Body of pancreas (tissue), 4 donors: ENCODE data around the gene PTPRN2. TPM values are rescaled to one million over a fixed set of nuclear protein-coding genes. Genes with fewer than 3 reads are reported as not detected.

ENCODE experiments used
- ATAC-seq: fragments of 150-250 bp; one replicate; pipeline ENCODE4 v1.9.1; 2016
- DNase-seq, 4 donors: peaks; one replicate each; pipeline ENCODE4 v3.0.0-alpha.2; 2019
- H3K27ac ChIP-seq, 4 donors: fragments of 200-600 bp; sonication (generic); 1 replicate in 3 of 4; 2 replicates in 1 of 4; pipeline versions ENCODE4 v1.5.1 to v1.6.1; 2016 to 2019; ENCODE audit warnings: mild to moderate bottlenecking in 1 of 4, mixed read lengths in 1 of 4, moderate library complexity in 1 of 4
- H3K27me3 ChIP-seq, 2 donors: fragments of 200-600 bp; sonication (generic); one replicate each; pipeline ENCODE4 v1.6.0; 2016; ENCODE audit warnings: mild to moderate bottlenecking in 1 of 2
- H3K36me3 ChIP-seq, 2 donors: fragments of 200-600 bp; sonication (generic); replicated peaks in 1 of 2; 2 replicates each; pipeline ENCODE4 v1.5.1; 2016; ENCODE audit warnings: low read depth in 2 of 2; ENCODE audit not compliant: insufficient read depth in 1 of 2
- H3K4me1 ChIP-seq: fragments of 200-600 bp; sonication (generic); one replicate; pipeline ENCODE4 v1.6.0; 2016
- H3K4me3 ChIP-seq, 2 donors: fragments of 200-600 bp; sonication (generic); 1 replicate in 1 of 2; 2 replicates in 1 of 2; pipeline ENCODE4 v1.5.1; 2016 to 2019
- H3K9me3 ChIP-seq, 3 donors: fragments of 200-600 bp; sonication (generic); 1 replicate in 2 of 3; 2 replicates in 1 of 3; pipeline ENCODE4 v1.5.1; 2016
- POLR2A ChIP-seq, 3 donors: fragments of 450-650 bp; IDR thresholded peaks; one replicate each; pipeline ENCODE4 v1.6.1; 2016; ENCODE audit warnings: antibody characterized with exemption in 3 of 3, mild to moderate bottlenecking in 2 of 3
- WGBS, 2 donors: methylation state at CpG; one replicate each; pipeline ENCODE4 v1.1.5; 2017; 5-methylcytosine and 5-hydroxymethylcytosine counted together
- intact Hi-C: fragments of 100-400 bp; cut with DNase I; formaldehyde crosslinking; loops from one replicate; pipeline ENCODE4 v1.15.1; 2023
- total RNA-seq, 2 donors: library from RNA; depleted of rRNA; stranded (reverse); fragments of >200 nt; gene quantifications; one replicate each; pipeline ENCODE4 v1.1.0, GENCODE V29; 2016
- TF ChIP-seq, protein P1 (sequence below), 7 experiments: fragments of 450-650 bp in 4 of 7; fragments of 200-600 bp in 3 of 7; sonication (generic) in 3 of 7; IDR thresholded peaks; one replicate each; pipeline ENCODE4 v1.5.1; 2016 to 2019; ENCODE audit warnings: antibody characterized with exemption in 7 of 7

Gene PTPRN2
- total RNA-seq, 2 donors from 2014 or later: 31.6 to 76.1 TPM

DNA sequence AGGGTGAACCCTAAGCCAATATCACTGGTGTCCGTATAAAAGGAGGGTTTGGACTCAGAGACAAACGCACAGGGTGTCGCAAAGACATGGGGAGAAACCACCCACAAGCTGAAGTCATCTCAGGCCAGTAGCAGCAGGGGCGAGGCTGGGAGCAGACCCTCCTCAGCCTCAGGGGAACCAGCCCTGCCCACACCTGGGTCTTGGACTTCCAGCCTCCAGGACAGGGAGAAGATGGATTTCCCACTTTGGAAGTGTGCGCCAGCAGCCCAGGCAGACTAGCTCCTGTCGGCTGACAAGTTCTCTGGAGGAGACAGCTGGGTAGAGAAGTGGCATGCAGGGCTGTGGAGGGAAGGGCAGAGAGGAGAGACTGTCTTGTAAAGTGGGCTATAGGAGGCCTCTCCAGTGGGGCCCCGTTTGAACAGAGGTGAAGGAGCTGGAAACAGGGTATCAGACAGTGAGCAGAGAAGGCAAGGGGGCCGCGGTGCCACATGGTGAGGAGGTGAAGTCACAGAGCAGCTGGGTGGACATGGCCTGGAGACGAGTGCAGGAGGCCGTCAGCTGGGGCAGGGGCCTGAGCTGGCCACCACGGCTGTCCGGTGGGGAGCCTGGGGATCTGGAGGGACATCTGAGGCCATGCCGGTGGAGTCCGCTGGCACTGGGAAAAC is 475.6 kb downstream of the PTPRN2 start:
- intact Hi-C loops: no loop called here
- H3K27ac ChIP-seq: no peak overlapping the region
- no peaks in the 10 kb centered on the region for H3K36me3 ChIP-seq
- H3K4me3 ChIP-seq: no peak overlapping the region
- no peaks in the 10 kb centered on the region for H3K27me3 ChIP-seq
- ATAC-seq: no peak
- WGBS, 2 donors: 91 to 96% methylated on average over 13 to 15 of the region's 15 CpGs
- DNase-seq: no peak
- no peaks in the 10 kb centered on the region for H3K9me3 ChIP-seq
- H3K4me1 ChIP-seq: no peaks in the 10 kb centered on the region
- no peak for TF ChIP-seq POLR2A (IDR thresholded peaks at IDR 0.05)
- TF ChIP-seq, protein P1, sequence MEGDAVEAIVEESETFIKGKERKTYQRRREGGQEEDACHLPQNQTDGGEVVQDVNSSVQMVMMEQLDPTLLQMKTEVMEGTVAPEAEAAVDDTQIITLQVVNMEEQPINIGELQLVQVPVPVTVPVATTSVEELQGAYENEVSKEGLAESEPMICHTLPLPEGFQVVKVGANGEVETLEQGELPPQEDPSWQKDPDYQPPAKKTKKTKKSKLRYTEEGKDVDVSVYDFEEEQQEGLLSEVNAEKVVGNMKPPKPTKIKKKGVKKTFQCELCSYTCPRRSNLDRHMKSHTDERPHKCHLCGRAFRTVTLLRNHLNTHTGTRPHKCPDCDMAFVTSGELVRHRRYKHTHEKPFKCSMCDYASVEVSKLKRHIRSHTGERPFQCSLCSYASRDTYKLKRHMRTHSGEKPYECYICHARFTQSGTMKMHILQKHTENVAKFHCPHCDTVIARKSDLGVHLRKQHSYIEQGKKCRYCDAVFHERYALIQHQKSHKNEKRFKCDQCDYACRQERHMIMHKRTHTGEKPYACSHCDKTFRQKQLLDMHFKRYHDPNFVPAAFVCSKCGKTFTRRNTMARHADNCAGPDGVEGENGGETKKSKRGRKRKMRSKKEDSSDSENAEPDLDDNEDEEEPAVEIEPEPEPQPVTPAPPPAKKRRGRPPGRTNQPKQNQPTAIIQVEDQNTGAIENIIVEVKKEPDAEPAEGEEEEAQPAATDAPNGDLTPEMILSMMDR (IDR thresholded peaks at IDR 0.05): no peak

DNA sequence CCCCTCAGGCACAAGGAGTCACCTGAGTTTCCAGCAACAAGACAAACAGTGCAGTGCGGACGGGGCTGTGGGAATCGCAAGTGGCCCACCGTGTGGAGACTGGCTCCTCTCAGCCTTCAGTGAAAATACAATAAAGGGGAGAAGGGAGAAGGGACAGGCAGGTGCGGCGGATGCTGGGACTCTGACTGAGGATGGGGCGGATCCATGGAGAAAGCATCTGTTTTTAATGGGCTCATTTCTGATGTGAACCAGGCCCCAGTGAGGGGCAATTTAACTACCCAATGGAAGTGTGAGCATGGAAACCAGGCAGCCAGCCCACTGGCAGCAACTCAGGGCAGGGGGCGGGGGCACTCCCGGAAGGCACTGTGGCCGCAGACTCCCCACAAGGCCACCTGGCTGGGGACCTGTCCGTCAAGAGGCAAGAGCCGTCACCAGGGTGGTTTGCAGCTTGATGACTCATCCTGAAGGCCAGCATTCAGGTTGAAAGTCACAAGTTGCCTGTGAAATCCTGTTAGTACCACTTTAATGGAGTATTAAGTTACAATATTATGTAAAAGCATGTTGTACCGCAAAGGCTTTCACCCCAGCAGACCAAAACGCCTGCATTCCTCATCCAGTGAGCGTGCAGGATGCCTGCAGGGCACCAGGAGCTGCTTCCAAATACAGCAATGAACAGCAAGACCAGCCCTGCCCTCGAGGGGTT is 476.4 kb downstream of the PTPRN2 start:
- H3K27ac ChIP-seq: no peak overlapping the region
- H3K27me3 ChIP-seq: no peaks in the 10 kb centered on the region
- ATAC-seq (no peak), DNase-seq (peak in 1 of 4 donors; percentile 80)
- H3K36me3 ChIP-seq: no peaks in the 10 kb centered on the region
- no peaks in the 10 kb centered on the region for H3K9me3 ChIP-seq
- 60 to 63% methylated on average over 16 of the region's 16 CpGs for WGBS, 2 donors
- intact Hi-C loops: no loop called here
- H3K4me1 ChIP-seq: no peaks in the 10 kb centered on the region
- no peak overlapping the region for H3K4me3 ChIP-seq
- TF ChIP-seq POLR2A (IDR thresholded peaks at IDR 0.05): no peak
- TF ChIP-seq, protein P1 (IDR thresholded peaks at IDR 0.05): no peak

DNA sequence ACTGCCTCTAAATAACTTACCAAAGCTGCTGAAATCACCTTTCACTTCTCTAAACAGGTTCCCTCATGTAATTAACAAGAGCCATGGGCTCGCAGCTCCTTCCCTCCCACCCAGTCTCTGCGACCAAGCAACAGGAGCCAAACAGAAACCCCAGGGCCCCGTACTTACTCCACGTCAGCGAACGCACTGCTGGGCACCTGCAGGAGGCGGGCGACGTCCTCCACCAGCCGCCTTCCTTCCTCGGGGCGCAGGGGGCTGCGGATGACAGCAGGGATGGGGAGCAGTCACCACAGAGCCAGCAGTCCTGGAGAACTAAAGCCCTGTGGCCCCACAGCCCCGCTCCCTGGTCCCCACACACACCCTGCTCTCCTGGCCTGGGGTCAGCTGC is 477.0 kb downstream of the PTPRN2 start:
- intact Hi-C loops: no loop called here
- H3K4me3 ChIP-seq: no peak overlapping the region
- no peak for ATAC-seq
- 86 to 95% methylated on average over 7 to 14 of the region's 14 CpGs for WGBS, 2 donors
- H3K36me3 ChIP-seq: no peaks in the 10 kb centered on the region
- no peaks in the 10 kb centered on the region for H3K4me1 ChIP-seq
- no peak for DNase-seq
- H3K27ac ChIP-seq: no peak overlapping the region
- H3K27me3 ChIP-seq: no peaks in the 10 kb centered on the region
- TF ChIP-seq POLR2A (IDR thresholded peaks at IDR 0.05): no peak
- TF ChIP-seq, protein P1 (IDR thresholded peaks at IDR 0.05): no peak
- H3K9me3 ChIP-seq: no peaks in the 10 kb centered on the region

DNA sequence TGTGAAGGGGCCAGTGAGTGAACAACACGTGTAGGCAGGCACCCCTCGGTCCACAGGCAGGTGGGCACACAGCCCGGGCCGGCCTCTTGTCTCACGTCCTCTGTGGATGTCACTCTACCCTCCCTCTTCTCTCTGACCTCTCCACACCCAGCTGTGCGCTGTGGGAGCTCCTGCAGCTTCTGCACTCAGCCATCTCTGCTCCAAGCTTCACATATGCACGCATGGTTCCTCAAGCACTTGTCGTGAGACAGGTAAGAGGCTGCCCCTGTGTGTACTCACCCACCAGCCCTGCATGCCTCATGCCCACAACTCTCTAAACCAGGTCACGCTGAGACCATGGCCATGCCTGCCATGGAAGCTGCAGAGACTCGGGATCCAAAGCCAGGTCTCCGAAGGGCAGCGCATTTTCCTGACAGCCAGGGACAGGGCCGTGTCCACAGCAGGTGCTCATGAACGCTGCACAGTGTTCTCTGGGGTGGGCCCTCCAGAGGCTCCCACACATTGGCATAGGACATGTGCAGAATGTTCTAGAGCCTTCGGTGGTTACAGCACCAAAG is 477.5 kb downstream of the PTPRN2 start:
- Histone ChIP-seq H3K4me3 (no peak overlapping the region), H3K36me3 (no peaks in the 10 kb centered on the region), H3K27me3 (no peaks in the 10 kb centered on the region), H3K4me1 (no peaks in the 10 kb centered on the region), H3K27ac (no peak overlapping the region), H3K9me3 (no peaks in the 10 kb centered on the region)
- intact Hi-C loops: no loop called here
- no peak for DNase-seq
- TF ChIP-seq POLR2A (IDR thresholded peaks at IDR 0.05): no peak
- TF ChIP-seq, protein P1 (IDR thresholded peaks at IDR 0.05): no peak
- 91% methylated on average over 15 of the region's 15 CpGs for WGBS, 2 donors
- no peak for ATAC-seq
